HCT116 (cell line): ENCODE measurements around the gene CNPY3.

ENCODE experiments used
- ATF3 ChIP-seq: IDR thresholded peaks from 2 replicates; pipeline ENCODE4 v1.6.1; 2012
- CTCF ChIP-seq, 3 experiments: fragments of 200-600 bp in 1 of 3; sonication (generic) in 1 of 3; IDR thresholded peaks in 2 of 3; conservative IDR thresholded peaks in 1 of 3; 2 replicates each; pipeline ENCODE4 v1.5.1; 2012 to 2017; ENCODE audit warnings: low read depth in 2 of 3, low read length in 2 of 3, antibody characterized with exemption in 1 of 3, borderline replicate concordance in 1 of 3, control low read depth in 1 of 3, mild to moderate bottlenecking in 1 of 3, mixed read lengths in 1 of 3, mixed run types in 1 of 3, moderate library complexity in 1 of 3; ENCODE audit not compliant: insufficient read depth in 1 of 3
- EZH2 ChIP-seq: fragments of 200-600 bp; sonication (generic); IDR thresholded peaks from 2 replicates; pipeline ENCODE4 v1.6.1; 2017; ENCODE audit warnings: antibody characterized with exemption, mixed run types
- EZH2phosphoT487 ChIP-seq: fragments of 200-600 bp; IDR thresholded peaks from 2 replicates; pipeline ENCODE4 v1.6.1; 2018; ENCODE audit warnings: antibody characterized with exemption, borderline replicate concordance
- POLR2A ChIP-seq: IDR thresholded peaks from 2 replicates; pipeline ENCODE4 v1.7.0; 2011; ENCODE audit warnings: borderline replicate concordance; ENCODE audit not compliant: insufficient read depth, insufficient read length; ENCODE audit errors: extremely low read depth
- POLR2AphosphoS5 ChIP-seq: IDR thresholded peaks from 2 replicates; pipeline ENCODE4 v1.6.1; 2011; ENCODE audit warnings: mild to moderate bottlenecking, low read depth, low read length, moderate library complexity
- SP1 ChIP-seq: IDR thresholded peaks from 2 replicates; pipeline ENCODE4 v1.6.1; 2012; ENCODE audit warnings: low read depth
- SRF ChIP-seq: IDR thresholded peaks from 2 replicates; pipeline ENCODE4 v1.6.1; 2012; ENCODE audit warnings: low read depth
- TF ChIP-seq, protein P1 (sequence below): IDR thresholded peaks from 2 replicates; pipeline ENCODE4 v1.6.1; 2012
- TF ChIP-seq, protein P2 (sequence below): IDR thresholded peaks from 2 replicates; pipeline ENCODE4 v1.6.1; 2012; ENCODE audit warnings: low read depth

DNA sequence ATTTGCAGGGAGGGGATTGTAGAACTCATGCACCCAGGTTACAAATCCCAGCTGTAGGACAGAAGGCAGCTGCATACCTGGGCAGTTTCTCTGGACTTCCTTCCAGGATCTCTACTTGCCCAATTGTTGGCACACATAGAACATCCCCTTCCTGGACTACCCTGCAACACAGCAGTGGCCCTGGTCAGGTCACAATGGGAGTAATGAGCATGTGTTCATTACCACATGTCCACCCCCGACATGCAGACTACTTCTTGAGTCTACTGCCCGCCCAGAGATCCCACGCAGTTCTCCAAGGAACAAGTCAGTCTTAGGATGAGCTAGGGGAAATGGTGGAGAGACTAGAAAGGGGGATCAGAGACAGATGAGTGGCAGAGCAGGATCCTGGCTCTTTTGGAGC lies 44.6 kb downstream of the CNPY3 start:
- TF ChIP-seq CTCF (IDR thresholded peaks at IDR 0.05 in 2 of 3, conservative IDR thresholded peaks at IDR 0.05 in 1 of 3; ENCODE audit: borderline replicate concordance in 1 of 3, insufficient read depth in 1 of 3, low read depth in 2 of 3, low read length in 2 of 3) (no peak), POLR2A (no peak), EZH2phosphoT487 (no peak), SRF (no peak), SP1 (no peak), POLR2AphosphoS5 (no peak), ATF3 (no peak), EZH2 (no peak)
- TF ChIP-seq, protein P1, sequence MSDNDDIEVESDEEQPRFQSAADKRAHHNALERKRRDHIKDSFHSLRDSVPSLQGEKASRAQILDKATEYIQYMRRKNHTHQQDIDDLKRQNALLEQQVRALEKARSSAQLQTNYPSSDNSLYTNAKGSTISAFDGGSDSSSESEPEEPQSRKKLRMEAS = no peak
- TF ChIP-seq, protein P2, sequence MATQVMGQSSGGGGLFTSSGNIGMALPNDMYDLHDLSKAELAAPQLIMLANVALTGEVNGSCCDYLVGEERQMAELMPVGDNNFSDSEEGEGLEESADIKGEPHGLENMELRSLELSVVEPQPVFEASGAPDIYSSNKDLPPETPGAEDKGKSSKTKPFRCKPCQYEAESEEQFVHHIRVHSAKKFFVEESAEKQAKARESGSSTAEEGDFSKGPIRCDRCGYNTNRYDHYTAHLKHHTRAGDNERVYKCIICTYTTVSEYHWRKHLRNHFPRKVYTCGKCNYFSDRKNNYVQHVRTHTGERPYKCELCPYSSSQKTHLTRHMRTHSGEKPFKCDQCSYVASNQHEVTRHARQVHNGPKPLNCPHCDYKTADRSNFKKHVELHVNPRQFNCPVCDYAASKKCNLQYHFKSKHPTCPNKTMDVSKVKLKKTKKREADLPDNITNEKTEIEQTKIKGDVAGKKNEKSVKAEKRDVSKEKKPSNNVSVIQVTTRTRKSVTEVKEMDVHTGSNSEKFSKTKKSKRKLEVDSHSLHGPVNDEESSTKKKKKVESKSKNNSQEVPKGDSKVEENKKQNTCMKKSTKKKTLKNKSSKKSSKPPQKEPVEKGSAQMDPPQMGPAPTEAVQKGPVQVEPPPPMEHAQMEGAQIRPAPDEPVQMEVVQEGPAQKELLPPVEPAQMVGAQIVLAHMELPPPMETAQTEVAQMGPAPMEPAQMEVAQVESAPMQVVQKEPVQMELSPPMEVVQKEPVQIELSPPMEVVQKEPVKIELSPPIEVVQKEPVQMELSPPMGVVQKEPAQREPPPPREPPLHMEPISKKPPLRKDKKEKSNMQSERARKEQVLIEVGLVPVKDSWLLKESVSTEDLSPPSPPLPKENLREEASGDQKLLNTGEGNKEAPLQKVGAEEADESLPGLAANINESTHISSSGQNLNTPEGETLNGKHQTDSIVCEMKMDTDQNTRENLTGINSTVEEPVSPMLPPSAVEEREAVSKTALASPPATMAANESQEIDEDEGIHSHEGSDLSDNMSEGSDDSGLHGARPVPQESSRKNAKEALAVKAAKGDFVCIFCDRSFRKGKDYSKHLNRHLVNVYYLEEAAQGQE = no peak
